OCI-LY3 (cell line): ENCODE measurements around the gene MUC2.

Experiments
- H2AFZ ChIP-seq: fragments of 200-600, 300-600 bp; shearing (Covaris generic); 2 replicates; pipeline ENCODE4 v1.6.0; 2014; ENCODE audit warnings: antibody characterized with exemption, low read depth, low read length
- H3K27ac ChIP-seq: fragments of 200-600, 300-600 bp; sonication (generic); 2 replicates; pipeline ENCODE4 v1.5.1; 2014; ENCODE audit warnings: mild to moderate bottlenecking, low read length, moderate library complexity, mixed read lengths
- H3K27me3 ChIP-seq: fragments of 200-600, 300-600 bp; sonication (generic); 2 replicates; pipeline ENCODE4 v1.6.1; 2014; ENCODE audit warnings: low read depth, low read length, mixed read lengths
- H3K36me3 ChIP-seq: fragments of 200-600, 300-600 bp; sonication (generic); replicated peaks from 2 replicates; pipeline ENCODE3; 2014; ENCODE audit warnings: low read depth, low read length, mixed read lengths
- H3K4me1 ChIP-seq: fragments of 300-600, 200-600 bp; sonication (generic); 2 replicates; pipeline ENCODE4 v1.6.1; 2014; ENCODE audit warnings: low read length, mixed read lengths
- H3K4me2 ChIP-seq: fragments of 200-600, 300-600 bp; sonication (generic); 2 replicates; pipeline ENCODE4 v1.6.1; 2014; ENCODE audit warnings: low read length, mixed read lengths
- H3K4me3 ChIP-seq: fragments of 300-600, 200-600 bp; sonication (generic); 2 replicates; pipeline ENCODE4 v1.5.1; 2014; ENCODE audit warnings: antibody characterized with exemption, mild to moderate bottlenecking, low read length, moderate library complexity
- H3K79me2 ChIP-seq: fragments of 300-600, 200-600 bp; shearing (Covaris generic); 2 replicates; pipeline ENCODE4 v1.6.1; 2014; ENCODE audit warnings: mild to moderate bottlenecking, low read length, mixed read lengths
- H3K9ac ChIP-seq: fragments of 300-600, 200-600 bp; shearing (Covaris generic); 2 replicates; pipeline ENCODE4 v1.6.0; 2014; ENCODE audit warnings: mild to moderate bottlenecking, low read length, moderate library complexity
- H3K9me3 ChIP-seq: fragments of 200-600, 300-600 bp; shearing (Covaris generic); 2 replicates; pipeline ENCODE4 v1.6.1; 2014; ENCODE audit warnings: low read length, mixed read lengths; ENCODE audit not compliant: insufficient read depth
- H4K20me1 ChIP-seq: fragments of 200-600, 300-600 bp; sonication (generic); 2 replicates; pipeline ENCODE4 v1.6.1; 2016; ENCODE audit warnings: low read length, mixed read lengths; ENCODE audit not compliant: insufficient read depth
- EZH2phosphoT487 ChIP-seq: fragments of 200-600 bp; shearing (Covaris generic); IDR thresholded peaks from 2 replicates; pipeline ENCODE4 v1.6.1; 2018; ENCODE audit warnings: antibody characterized with exemption, mixed run types, low read depth
- TF ChIP-seq, protein P1 (sequence below): fragments of 200-600, 300-600 bp; sonication (generic); IDR thresholded peaks from 2 replicates; pipeline ENCODE4 v1.5.1; 2014; ENCODE audit warnings: antibody characterized with exemption, low read length, low read depth

The MUC2 gene

DNA sequence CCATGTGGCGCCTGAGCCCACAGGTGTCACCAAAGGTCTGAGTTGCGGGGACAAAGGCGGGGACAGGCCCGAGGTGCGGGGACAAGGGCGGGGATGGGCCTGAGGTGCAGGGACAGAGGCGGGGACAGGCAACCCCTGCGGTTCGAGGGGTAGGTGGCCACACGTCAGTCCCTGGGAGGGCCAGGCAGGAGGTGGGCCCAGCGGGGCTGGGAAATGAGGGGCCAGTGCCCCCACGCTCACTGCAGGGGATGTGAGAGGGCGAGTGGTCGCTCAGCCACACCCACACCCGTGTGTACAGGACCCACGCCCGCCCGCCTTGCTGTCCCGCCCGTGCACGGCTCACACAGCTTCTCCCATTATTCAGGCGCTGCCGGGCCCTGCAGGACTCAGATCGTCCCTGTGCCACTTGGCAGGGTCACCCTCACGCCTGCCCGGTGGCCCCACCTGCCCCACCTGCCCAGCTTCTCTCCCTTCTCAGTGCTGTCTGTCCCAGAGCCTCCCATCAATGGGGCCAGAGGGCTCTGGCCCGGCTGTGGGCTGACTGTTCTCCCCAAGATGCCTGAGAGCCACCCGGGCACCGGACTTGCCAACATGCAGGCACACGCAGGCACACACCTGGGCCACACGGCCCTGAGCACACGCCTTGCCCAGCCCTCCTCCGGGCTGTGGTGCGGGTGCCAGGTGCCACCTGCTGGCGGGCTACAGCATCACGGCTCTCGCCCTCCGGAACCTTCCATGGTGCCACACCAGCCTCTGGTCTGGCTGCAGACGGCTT, 23.9 kb upstream of the MUC2 start:
- Histone ChIP-seq H3K27me3 (no peaks in the 10 kb centered on the region), H2AFZ (no peak overlapping the region), H4K20me1 (no peaks in the 10 kb centered on the region), H3K9me3 (no peaks in the 10 kb centered on the region), H3K36me3 (no peaks in the 10 kb centered on the region), H3K4me3 (no peak overlapping the region), H3K4me2 (peak overlapping the region; percentile 47), H3K27ac (no peak overlapping the region), H3K4me1 (no peaks in the 10 kb centered on the region), H3K9ac (no peak overlapping the region), H3K79me2 (no peaks in the 10 kb centered on the region)
- TF ChIP-seq EZH2phosphoT487 = no peak
- TF ChIP-seq, protein P1, sequence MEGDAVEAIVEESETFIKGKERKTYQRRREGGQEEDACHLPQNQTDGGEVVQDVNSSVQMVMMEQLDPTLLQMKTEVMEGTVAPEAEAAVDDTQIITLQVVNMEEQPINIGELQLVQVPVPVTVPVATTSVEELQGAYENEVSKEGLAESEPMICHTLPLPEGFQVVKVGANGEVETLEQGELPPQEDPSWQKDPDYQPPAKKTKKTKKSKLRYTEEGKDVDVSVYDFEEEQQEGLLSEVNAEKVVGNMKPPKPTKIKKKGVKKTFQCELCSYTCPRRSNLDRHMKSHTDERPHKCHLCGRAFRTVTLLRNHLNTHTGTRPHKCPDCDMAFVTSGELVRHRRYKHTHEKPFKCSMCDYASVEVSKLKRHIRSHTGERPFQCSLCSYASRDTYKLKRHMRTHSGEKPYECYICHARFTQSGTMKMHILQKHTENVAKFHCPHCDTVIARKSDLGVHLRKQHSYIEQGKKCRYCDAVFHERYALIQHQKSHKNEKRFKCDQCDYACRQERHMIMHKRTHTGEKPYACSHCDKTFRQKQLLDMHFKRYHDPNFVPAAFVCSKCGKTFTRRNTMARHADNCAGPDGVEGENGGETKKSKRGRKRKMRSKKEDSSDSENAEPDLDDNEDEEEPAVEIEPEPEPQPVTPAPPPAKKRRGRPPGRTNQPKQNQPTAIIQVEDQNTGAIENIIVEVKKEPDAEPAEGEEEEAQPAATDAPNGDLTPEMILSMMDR = peak; percentile 89

DNA sequence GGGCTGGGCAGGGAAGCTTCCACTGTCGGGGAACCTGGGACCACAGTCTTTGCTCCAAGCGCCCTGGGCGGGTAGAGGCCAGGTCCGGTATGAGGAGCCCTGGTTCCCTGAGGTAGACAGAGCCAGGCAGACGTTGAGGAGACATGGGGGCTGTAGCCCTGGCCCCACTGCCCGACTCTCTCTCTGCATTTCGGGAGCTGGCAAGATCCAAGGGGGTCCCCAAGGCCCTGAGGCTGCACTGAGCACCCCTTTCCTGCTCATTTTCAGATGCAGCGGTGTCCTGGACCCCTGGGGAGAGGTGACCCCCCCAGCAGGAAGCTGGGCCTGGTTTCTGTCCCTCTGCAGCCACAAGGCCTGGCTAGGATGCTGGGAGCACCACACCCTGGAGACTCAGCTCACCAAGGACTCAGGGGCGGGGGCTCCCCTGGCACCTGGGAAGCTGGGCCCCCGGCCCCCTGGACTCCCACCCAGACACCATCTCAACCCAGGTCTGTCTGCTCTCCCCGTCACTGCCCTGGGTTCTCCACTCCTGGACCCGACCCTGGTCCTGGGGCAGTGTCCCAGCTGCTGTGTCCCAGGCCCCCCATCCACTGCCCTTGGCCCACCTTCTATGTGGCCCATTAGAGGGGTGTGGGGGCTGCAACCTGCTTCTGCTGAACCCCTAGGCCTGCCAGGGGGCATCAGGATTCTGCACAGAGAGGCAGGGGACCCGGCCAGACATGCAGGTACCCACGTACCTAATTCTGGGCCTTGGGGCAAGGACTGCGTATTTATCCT, 23.1 kb upstream of the MUC2 start:
- no peak overlapping the region for H3K27ac ChIP-seq
- H3K9ac ChIP-seq = no peak overlapping the region
- H3K4me3 ChIP-seq = no peak overlapping the region
- H2AFZ ChIP-seq = no peak overlapping the region
- H3K4me2 ChIP-seq = peak overlapping the region; percentile 47; the same call in 1 of the 2 replicates
- no peaks in the 10 kb centered on the region for H3K9me3 ChIP-seq
- H3K4me1 ChIP-seq = no peaks in the 10 kb centered on the region
- no peaks in the 10 kb centered on the region for H4K20me1 ChIP-seq
- H3K36me3 ChIP-seq = no peaks in the 10 kb centered on the region
- no peaks in the 10 kb centered on the region for H3K27me3 ChIP-seq
- H3K79me2 ChIP-seq = no peaks in the 10 kb centered on the region
- no peak for TF ChIP-seq EZH2phosphoT487
- TF ChIP-seq, protein P1 = no peak

DNA sequence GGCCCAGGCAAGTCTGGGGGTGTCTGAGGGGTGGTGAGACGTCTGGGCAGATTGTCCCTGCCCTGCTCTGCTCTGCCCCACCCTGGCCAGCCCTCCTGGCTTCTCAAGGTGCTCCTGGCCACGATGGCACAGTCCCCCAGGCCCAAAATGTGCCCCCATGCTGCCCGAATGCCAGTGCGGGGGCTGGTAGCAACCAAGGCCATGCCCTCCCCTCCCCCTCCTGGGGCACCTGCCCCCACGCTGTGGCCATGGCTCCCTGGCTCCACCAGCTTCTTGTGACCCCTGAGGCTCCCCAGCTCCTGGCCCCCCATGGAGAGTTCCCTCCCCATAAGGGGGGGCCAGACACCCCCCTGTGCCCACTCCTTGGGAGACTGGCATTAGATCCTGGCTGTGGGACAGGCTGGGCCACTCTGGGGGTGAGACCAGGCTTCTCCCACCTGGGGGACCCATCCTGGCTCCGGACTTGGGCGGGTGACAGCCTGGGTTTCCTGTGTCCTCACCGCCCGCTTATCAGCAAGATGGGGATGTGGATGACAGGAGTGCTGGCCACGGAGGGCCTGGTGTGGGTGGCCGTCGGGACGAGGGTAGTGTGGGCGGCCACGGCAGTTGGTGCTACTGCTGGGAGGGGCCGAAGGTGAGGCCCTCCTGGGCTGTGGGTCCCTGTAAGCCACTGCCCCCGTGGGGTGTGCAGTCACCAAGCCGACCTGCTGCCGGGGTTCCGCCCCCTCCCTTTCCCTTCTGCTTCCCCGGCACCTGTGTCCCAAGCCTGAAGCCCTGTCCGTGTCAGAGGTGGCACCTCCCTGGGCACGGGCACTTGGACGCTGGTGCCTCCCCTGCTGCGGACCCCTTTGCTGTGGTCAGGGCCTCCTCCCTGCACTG, 22.3 kb upstream of the MUC2 start:
- Histone ChIP-seq H3K4me3 (no peak overlapping the region), H3K9me3 (no peaks in the 10 kb centered on the region), H3K9ac (no peak overlapping the region), H3K27ac (no peak overlapping the region), H4K20me1 (no peaks in the 10 kb centered on the region), H3K36me3 (no peaks in the 10 kb centered on the region), H2AFZ (no peak overlapping the region), H3K4me2 (no peak overlapping the region), H3K27me3 (no peaks in the 10 kb centered on the region), H3K79me2 (no peaks in the 10 kb centered on the region), H3K4me1 (no peaks in the 10 kb centered on the region)
- TF ChIP-seq EZH2phosphoT487 = no peak
- TF ChIP-seq, protein P1 = no peak
